Activated CD4-positive, alpha-beta T cell treated with anti-CD3 and anti-CD28 coated beads, Interleukin-2, amount 10 ng/mL, durations not matched to agents 7 days and 5 days (primary cell): ENCODE measurements around the gene WASF2. TPM values are rescaled to one million over a fixed set of nuclear protein-coding genes. Genes with fewer than 3 reads are reported as not detected.

Experiments used
- CTCF ChIA-PET: fragments of 350-600 bp; sonication (Branson Sonifier 250); formaldehyde crosslinking; loops from one replicate; lab custom pipeline; 2021; ENCODE audit warnings: antibody characterized with exemption; lab: Charles Lee
- POLR2A ChIA-PET: fragments of 350-600 bp; sonication (Branson Sonifier 250); formaldehyde crosslinking; loops from one replicate; lab custom pipeline; 2021; ENCODE audit warnings: antibody characterized with exemption; lab: Charles Lee
- DNase-seq: peaks from one replicate; pipeline ENCODE4 v3.0.0-alpha.2; 2020
- H3K27ac Mint-ChIP-seq: one replicate; pipeline ENCODE4 v1.8.0; 2021; ENCODE audit warnings: mild to moderate bottlenecking, moderate library complexity, mixed read lengths
- H3K27me3 Mint-ChIP-seq: one replicate; pipeline ENCODE4 v1.8.0; 2021; ENCODE audit warnings: mixed read lengths
- H3K36me3 Mint-ChIP-seq: one replicate; pipeline ENCODE4 v1.8.0; 2021; ENCODE audit warnings: low read depth, mixed read lengths
- H3K4me1 Mint-ChIP-seq: one replicate; pipeline ENCODE4 v1.8.0; 2021; ENCODE audit warnings: mixed read lengths
- H3K4me3 Mint-ChIP-seq: one replicate; pipeline ENCODE4 v1.8.0; 2021; ENCODE audit warnings: mild to moderate bottlenecking, moderate library complexity, mixed read lengths
- H3K9me3 Mint-ChIP-seq: one replicate; pipeline ENCODE4 v1.8.0; 2021; ENCODE audit warnings: mixed read lengths
- total RNA-seq, 2 experiments: library from RNA; stranded (reverse); gene quantifications; one replicate each; pipeline ENCODE4 v1.2.3, GENCODE V29; 2021

WASF2 gene
- total RNA-seq, 2 experiments from 2014 or later: 137 to 143 TPM

- ChIA-PET CTCF (interaction anchor here (0.5 kb wide), 1 partner anchor 20 kb away, joined by 3 read pairs; no protein-coding TSS in a partner anchor), POLR2A (no interaction called here)
- DNase-seq: no peak
- H3K27me3 Mint-ChIP-seq: no peaks in the 10 kb centered on the region
- H3K27ac Mint-ChIP-seq: no peak overlapping the region
- peaks cover 57% of the 10 kb centered on the region for H3K4me1 Mint-ChIP-seq
- no peak overlapping the region for H3K4me3 Mint-ChIP-seq
- H3K36me3 Mint-ChIP-seq: no peaks in the 10 kb centered on the region
- no peaks in the 10 kb centered on the region for H3K9me3 Mint-ChIP-seq
Observed at GRCh38 chr1:27519331-27520258, 29.6 kb upstream of the WASF2 start.

DNA sequence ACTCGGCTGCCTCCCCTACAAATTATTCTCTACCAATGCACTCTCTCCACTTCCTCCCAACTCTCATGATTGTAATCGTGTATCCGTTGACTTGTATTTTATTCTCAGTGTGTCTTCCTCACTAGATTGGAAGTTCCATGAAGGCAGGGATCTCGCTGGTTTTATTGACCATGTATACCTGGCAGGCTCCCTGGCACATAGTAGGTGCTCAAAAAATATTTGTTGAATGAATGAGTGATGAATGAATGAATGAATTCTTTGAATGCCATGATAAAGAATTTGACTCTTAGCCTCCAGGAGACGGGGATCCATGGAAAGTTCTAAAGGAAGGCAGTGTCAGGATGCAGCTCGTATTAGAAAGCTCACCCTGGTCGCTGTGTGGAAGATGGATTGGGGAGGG, 28.8 kb upstream of the WASF2 start:
- H3K27me3 Mint-ChIP-seq: no peaks in the 10 kb centered on the region
- H3K4me1 Mint-ChIP-seq: peaks cover 50% of the 10 kb centered on the region
- no peak for DNase-seq
- CTCF ChIA-PET: interaction anchor here (0.5 to 1.5 kb wide), 2 partner anchors 19 to 69 kb away, joined by 3 to 5 read pairs; no protein-coding TSS in a partner anchor
- no peaks in the 10 kb centered on the region for H3K36me3 Mint-ChIP-seq
- H3K27ac Mint-ChIP-seq: no peak overlapping the region
- H3K9me3 Mint-ChIP-seq: no peaks in the 10 kb centered on the region
- H3K4me3 Mint-ChIP-seq: no peak overlapping the region
- POLR2A ChIA-PET: no interaction called here

DNA sequence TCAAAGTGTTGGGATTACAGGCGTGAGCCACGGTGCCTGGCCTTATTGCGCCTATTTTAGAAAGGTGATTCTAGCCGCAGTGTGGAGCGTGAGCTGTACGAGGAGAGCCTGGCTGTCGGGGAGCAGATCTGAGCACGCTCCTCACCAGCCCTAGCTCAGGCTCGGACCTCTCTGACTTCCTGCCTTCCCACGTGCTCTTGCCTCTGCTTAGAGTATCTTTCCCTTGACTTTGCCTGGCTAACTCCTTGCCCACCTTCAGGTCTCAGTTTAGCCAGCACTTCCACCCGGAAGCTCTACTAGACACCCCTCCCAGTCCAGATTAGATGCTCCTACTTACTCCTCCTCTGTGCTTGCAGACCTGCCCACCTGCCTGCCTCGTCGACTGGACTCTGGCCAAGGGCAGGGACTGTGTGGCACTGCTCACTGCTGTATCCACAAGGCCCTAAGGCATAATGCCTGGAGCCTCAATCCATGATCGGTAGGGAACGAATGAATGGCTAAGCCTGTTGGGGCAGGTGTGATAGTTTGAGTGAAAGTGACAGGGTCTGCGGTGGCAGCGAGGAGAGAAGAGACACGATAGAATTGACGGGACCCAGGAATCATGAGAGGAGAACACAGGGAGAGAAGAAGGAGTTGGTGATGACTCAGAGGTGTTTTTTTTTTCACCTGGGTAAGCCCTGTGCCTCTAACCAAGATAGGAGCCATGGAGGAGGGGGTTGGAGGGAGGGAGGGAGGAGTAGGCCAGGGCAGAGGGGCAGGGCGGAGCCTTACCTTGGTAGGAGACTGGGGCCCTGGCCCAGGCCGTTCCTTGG, 28.1 kb upstream of the WASF2 start:
- H3K36me3 Mint-ChIP-seq: no peaks in the 10 kb centered on the region
- ChIA-PET CTCF (interaction anchor here (0.7 to 1.5 kb wide), 2 partner anchors 13 to 69 kb away, joined by 5 read pairs; no protein-coding TSS in a partner anchor), POLR2A (no interaction called here)
- H3K4me3 Mint-ChIP-seq: no peak overlapping the region
- peak overlapping the region; percentile 55 for H3K27ac Mint-ChIP-seq
- H3K27me3 Mint-ChIP-seq: no peaks in the 10 kb centered on the region
- no peak for DNase-seq
- H3K4me1 Mint-ChIP-seq: peaks cover 44% of the 10 kb centered on the region
- H3K9me3 Mint-ChIP-seq: no peaks in the 10 kb centered on the region

DNA sequence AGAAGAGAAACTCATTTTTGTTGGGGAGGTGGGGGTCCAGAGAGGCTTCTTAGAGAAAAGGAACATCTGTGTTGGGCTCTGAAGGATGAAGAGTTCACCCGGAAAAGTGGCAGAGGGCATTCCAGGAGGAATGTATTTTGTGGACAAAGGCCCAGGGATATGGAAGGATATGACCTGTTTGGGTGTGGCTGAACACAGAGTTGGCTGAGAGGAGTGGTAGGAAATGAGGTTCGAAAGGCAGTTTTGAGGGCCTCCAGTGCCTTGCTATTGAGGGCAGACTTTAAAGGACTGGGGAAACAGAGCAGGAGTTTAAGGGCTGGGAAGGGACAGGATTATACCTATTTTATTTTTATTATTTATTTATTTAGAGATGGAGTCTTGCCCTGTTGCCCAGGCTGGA, 27.3 kb upstream of the WASF2 start:
- no peaks in the 10 kb centered on the region for H3K27me3 Mint-ChIP-seq
- POLR2A ChIA-PET: no interaction called here
- H3K9me3 Mint-ChIP-seq: no peaks in the 10 kb centered on the region
- H3K36me3 Mint-ChIP-seq: no peaks in the 10 kb centered on the region
- no peak for DNase-seq
- CTCF ChIA-PET: interaction anchor here (1.2 to 1.5 kb wide), 2 partner anchors 68 to 145 kb away, joined by 3 to 5 read pairs; no protein-coding TSS in a partner anchor
- no peak overlapping the region for H3K27ac Mint-ChIP-seq
- H3K4me3 Mint-ChIP-seq: no peak overlapping the region
- peaks cover 36% of the 10 kb centered on the region for H3K4me1 Mint-ChIP-seq

DNA sequence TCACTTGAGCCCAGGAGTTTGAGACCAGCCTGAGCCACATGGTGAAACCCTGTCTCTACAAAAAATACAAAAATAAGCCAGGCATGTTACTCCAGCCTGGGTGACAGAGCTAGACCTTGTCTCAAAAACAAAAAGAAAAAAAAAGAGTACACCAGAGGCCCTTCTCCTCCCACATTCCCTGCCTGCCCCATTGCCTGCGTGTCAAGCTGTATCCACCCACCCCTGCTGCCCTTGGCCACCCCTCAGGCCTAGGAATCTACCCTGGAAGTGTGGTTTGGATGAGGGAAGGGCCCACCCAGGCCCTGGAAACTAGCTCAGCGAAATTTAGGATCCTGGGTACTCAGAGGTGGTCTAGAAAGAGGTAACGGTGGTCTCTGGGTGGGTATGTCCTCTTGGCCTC, 25.7 kb upstream of the WASF2 start:
- no peak for DNase-seq
- no peaks in the 10 kb centered on the region for H3K36me3 Mint-ChIP-seq
- no peaks in the 10 kb centered on the region for H3K9me3 Mint-ChIP-seq
- no peak overlapping the region for H3K4me3 Mint-ChIP-seq
- no peaks in the 10 kb centered on the region for H3K27me3 Mint-ChIP-seq
- H3K4me1 Mint-ChIP-seq: peaks cover 22% of the 10 kb centered on the region
- peak overlapping the region; percentile 41 for H3K27ac Mint-ChIP-seq
- POLR2A ChIA-PET: no interaction called here
- CTCF ChIA-PET: interaction anchor here (1.0 to 1.6 kb wide), 4 partner anchors 9 to 51 kb away, joined by 3 to 5 read pairs (median 4); no protein-coding TSS in a partner anchor

DNA sequence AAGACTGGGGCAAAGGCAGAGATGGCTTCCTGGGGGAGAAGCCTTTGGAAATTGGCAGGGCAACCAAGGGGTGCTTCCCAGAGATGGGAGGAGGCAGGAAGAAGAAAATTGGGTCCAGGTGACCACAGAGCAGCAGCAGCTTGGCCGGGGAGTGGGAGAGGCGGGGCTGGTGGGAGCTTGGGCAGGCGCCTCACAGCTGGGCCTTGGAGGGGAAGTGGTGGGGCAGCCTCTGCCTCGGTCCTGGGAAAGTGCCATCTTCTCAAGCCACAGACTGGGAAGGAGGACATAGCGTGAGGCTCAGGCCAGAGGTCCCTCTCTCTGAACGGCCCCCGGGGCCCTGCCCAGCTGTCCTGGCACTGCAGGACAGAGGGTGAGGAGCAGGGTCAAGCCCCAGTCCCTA, 24.0 kb upstream of the WASF2 start:
- H3K4me1 Mint-ChIP-seq: peaks cover 13% of the 10 kb centered on the region
- H3K4me3 Mint-ChIP-seq: no peak overlapping the region
- H3K36me3 Mint-ChIP-seq: no peaks in the 10 kb centered on the region
- no peak for DNase-seq
- CTCF ChIA-PET: interaction anchor here (0.7 to 1.9 kb wide), 3 partner anchors 9 to 12 kb away, joined by 3 to 5 read pairs (median 3); no protein-coding TSS in a partner anchor
- peak overlapping the region; percentile 31 for H3K27ac Mint-ChIP-seq
- POLR2A ChIA-PET: no interaction called here
- H3K9me3 Mint-ChIP-seq: no peaks in the 10 kb centered on the region
- no peaks in the 10 kb centered on the region for H3K27me3 Mint-ChIP-seq

- Mint-ChIP-seq H3K9me3 (no peaks in the 10 kb centered on the region), H3K27me3 (no peaks in the 10 kb centered on the region), H3K36me3 (no peaks in the 10 kb centered on the region), H3K4me3 (no peak overlapping the region), H3K27ac (peak overlapping the region; percentile 31), H3K4me1 (peaks cover 10% of the 10 kb centered on the region)
- ChIA-PET POLR2A (no interaction called here), CTCF (interaction anchor here (0.7 to 1.9 kb wide), 3 partner anchors 9 to 12 kb away, joined by 3 to 5 read pairs (median 3); no protein-coding TSS in a partner anchor)
- DNase-seq: no peak
Observed at GRCh38 chr1:27513528-27513927, 23.6 kb upstream of the WASF2 start.

DNA sequence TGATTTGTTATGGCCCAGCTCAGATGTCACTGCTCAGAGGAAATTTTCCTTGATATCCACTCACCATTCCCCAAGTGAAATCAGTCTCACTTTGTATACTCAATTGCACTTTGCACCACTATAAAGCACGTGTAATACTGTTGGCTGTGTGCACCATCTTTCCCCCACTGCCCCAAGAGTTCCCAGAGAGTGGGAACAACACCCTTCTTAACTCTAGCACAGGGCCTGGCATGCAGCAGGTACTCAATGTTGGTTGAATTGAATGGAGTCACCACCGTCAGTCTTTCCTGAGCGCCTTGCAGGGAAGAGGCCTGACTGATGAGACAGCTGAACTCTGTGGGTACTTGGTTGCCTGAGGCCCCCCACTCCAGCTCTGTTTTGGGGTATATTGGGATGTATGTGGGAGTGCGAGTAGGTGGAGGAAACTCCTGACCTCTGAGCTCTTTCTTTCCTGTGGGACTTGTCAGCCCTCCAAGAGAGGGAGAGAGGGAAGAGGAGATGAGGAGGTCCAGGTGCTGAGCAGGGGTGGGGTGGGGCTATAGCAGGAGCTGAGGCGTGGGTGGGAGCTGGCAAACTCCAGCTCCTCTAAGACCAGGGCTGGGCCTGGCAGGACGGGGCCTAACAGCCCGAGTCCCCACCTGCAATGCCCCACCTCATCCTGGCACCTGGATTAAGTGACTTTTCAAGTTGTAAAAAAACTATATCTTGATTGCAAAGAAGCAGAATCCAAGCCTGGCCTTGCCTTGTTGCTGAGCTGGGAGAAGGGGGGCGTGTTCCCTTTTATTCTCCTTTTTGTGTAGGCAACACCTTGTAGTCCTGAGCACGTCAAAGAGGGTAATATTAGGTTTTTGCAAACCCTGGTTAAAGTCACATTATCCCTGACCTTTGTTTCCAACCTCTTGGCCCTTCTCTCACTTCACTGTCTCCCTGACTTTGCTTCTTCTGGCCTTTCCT, 19.4 kb upstream of the WASF2 start:
- no peak for DNase-seq
- Mint-ChIP-seq H3K36me3 (no peaks in the 10 kb centered on the region), H3K4me3 (no peak overlapping the region), H3K4me1 (no peaks in the 10 kb centered on the region), H3K27me3 (no peaks in the 10 kb centered on the region), H3K9me3 (no peaks in the 10 kb centered on the region), H3K27ac (no peak overlapping the region)
- ChIA-PET POLR2A (no interaction called here), CTCF (interaction anchor here (0.6 to 1.4 kb wide), 5 partner anchors 10 to 50 kb away, joined by 3 to 5 read pairs (median 3); no protein-coding TSS in a partner anchor)

DNA sequence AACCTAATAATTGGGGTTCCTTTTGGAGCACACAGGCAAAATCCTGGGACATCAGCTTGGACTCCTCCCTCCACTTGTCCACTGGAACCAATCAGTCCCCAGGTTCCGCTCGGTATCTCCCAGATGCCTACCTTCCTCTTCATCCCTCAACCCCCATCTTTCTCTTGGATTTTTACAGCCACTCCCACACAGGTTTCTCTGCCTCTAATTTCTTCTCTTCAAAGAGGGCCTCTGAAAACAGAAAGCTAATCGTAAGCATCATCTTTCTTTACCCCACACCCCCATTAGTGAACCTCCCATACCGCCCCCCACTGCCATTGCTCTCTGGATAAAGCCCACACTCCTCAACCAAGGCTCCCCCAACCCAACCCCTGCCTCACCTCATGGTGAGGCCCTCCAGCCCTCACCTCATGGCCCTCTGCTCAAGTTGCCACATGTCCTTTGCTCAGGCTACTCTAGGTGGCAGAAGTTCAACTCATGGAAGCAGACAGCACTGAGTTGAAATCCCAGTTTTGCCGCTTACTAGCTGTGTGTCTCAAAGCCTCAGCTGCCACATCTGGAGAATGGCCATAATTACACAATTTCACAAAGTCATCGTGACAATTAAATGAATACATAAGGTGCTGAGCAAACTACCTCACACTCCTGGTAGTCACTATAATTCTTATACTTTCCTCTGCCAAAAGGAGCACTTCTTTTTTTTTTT, 18.1 kb upstream of the WASF2 start:
- no peaks in the 10 kb centered on the region for H3K9me3 Mint-ChIP-seq
- H3K4me3 Mint-ChIP-seq: no peak overlapping the region
- POLR2A ChIA-PET: interaction anchor here (0.6 kb wide), 2 partner anchors 12 to 164 kb away, joined by 3 to 6 read pairs; partner anchors contain the start of gene IFI6
- CTCF ChIA-PET: interaction anchor here (0.7 to 1.4 kb wide), 4 partner anchors 14 to 218 kb away, joined by 3 to 5 read pairs (median 3); partner anchors contain the start of gene FAM76A
- H3K27me3 Mint-ChIP-seq: no peaks in the 10 kb centered on the region
- DNase-seq: no peak
- H3K27ac Mint-ChIP-seq: peak overlapping the region; percentile 72
- no peaks in the 10 kb centered on the region for H3K4me1 Mint-ChIP-seq
- H3K36me3 Mint-ChIP-seq: no peaks in the 10 kb centered on the region

- ChIA-PET CTCF (interaction anchor here (0.6 to 1.9 kb wide), 5 partner anchors 9 to 76 kb away, joined by 3 to 4 read pairs (median 3); no protein-coding TSS in a partner anchor), POLR2A (no interaction called here)
- Mint-ChIP-seq H3K9me3 (no peaks in the 10 kb centered on the region), H3K4me3 (no peak overlapping the region), H3K36me3 (no peaks in the 10 kb centered on the region), H3K4me1 (no peaks in the 10 kb centered on the region), H3K27ac (no peak overlapping the region), H3K27me3 (no peaks in the 10 kb centered on the region)
- no peak for DNase-seq
Observed at GRCh38 chr1:27506703-27507102, 16.7 kb upstream of the WASF2 start.

DNA sequence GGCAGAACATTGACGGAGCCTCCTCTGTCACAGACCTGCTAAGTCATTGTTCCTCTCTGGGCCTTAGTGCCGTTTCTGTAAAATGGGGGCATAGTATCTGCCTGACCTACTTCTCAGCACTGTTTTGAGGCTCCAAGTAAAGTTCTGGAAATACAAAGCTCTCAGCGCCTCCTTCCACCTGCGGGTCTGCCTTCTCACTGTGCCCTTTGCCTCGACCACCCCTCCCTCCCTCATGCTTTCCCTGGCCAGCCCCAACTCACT, 15.4 kb upstream of the WASF2 start:
- Mint-ChIP-seq H3K9me3 (no peaks in the 10 kb centered on the region), H3K4me1 (no peaks in the 10 kb centered on the region), H3K27me3 (no peaks in the 10 kb centered on the region), H3K27ac (peak overlapping the region; percentile 36), H3K36me3 (no peaks in the 10 kb centered on the region), H3K4me3 (no peak overlapping the region)
- POLR2A ChIA-PET: no interaction called here
- no peak for DNase-seq
- CTCF ChIA-PET: interaction anchor here (0.5 to 1.9 kb wide), 5 partner anchors 18 to 428 kb away, joined by 3 to 6 read pairs (median 4); no protein-coding TSS in a partner anchor
